WERI-Rb-1 (cell line): ENCODE measurements around the gene CALHM6.

Experiments used
- DNase-seq: peaks from one replicate; pipeline ENCODE4 v3.0.0-alpha.2; 2020
- H3K27ac ChIP-seq: fragments of 250-450 bp; sonication (Bioruptor Pico); 2 replicates; pipeline ENCODE4 v1.5.1; 2020; ENCODE audit warnings: mild to moderate bottlenecking, moderate library complexity
- H3K27me3 ChIP-seq: fragments of 250-450 bp; sonication (Bioruptor Pico); 2 replicates; pipeline ENCODE4 v1.5.1; 2021; ENCODE audit warnings: mild to moderate bottlenecking, low read depth, moderate library complexity; ENCODE audit not compliant: insufficient read depth, severe bottlenecking
- H3K36me3 ChIP-seq: fragments of 250-450 bp; sonication (Bioruptor Pico); 2 replicates; pipeline ENCODE4 v1.5.1; 2020; ENCODE audit warnings: mild to moderate bottlenecking, moderate library complexity
- H3K4me3 ChIP-seq: 2 replicates; pipeline ENCODE4 v1.5.1; 2011; ENCODE audit warnings: low read depth, mild to moderate bottlenecking, control low read depth, low read length
- H3K9me3 ChIP-seq: fragments of 250-450 bp; sonication (Bioruptor Pico); 2 replicates; pipeline ENCODE4 v1.5.1; 2021; ENCODE audit warnings: mild to moderate bottlenecking, moderate library complexity; ENCODE audit not compliant: severe bottlenecking
- TF ChIP-seq, protein P1 (sequence below): IDR thresholded peaks from 2 replicates; pipeline ENCODE4 v1.5.1; 2011; ENCODE audit warnings: low read depth, mild to moderate bottlenecking, control low read depth, inconsistent platforms, low read length

The CALHM6 gene

GRCh38 chr6:116420341-116420740 lies 40.8 kb upstream of the CALHM6 start:
- TF ChIP-seq, protein P1, sequence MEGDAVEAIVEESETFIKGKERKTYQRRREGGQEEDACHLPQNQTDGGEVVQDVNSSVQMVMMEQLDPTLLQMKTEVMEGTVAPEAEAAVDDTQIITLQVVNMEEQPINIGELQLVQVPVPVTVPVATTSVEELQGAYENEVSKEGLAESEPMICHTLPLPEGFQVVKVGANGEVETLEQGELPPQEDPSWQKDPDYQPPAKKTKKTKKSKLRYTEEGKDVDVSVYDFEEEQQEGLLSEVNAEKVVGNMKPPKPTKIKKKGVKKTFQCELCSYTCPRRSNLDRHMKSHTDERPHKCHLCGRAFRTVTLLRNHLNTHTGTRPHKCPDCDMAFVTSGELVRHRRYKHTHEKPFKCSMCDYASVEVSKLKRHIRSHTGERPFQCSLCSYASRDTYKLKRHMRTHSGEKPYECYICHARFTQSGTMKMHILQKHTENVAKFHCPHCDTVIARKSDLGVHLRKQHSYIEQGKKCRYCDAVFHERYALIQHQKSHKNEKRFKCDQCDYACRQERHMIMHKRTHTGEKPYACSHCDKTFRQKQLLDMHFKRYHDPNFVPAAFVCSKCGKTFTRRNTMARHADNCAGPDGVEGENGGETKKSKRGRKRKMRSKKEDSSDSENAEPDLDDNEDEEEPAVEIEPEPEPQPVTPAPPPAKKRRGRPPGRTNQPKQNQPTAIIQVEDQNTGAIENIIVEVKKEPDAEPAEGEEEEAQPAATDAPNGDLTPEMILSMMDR, result no peak
- Histone ChIP-seq H3K27ac (no peak overlapping the region), H3K27me3 (no peaks in the 10 kb centered on the region), H3K36me3 (no peaks in the 10 kb centered on the region), H3K9me3 (no peaks in the 10 kb centered on the region), H3K4me3 (no peak overlapping the region)
- DNase-seq, result no peak

- DNase-seq, result no peak
- no peak overlapping the region for H3K27ac ChIP-seq
- H3K4me3 ChIP-seq, result no peak overlapping the region
- no peaks in the 10 kb centered on the region for H3K36me3 ChIP-seq
- no peaks in the 10 kb centered on the region for H3K9me3 ChIP-seq
- no peaks in the 10 kb centered on the region for H3K27me3 ChIP-seq
- TF ChIP-seq, protein P1, result no peak
Observed at GRCh38 chr6:116422238-116422637, 38.9 kb upstream of the CALHM6 start.

DNA sequence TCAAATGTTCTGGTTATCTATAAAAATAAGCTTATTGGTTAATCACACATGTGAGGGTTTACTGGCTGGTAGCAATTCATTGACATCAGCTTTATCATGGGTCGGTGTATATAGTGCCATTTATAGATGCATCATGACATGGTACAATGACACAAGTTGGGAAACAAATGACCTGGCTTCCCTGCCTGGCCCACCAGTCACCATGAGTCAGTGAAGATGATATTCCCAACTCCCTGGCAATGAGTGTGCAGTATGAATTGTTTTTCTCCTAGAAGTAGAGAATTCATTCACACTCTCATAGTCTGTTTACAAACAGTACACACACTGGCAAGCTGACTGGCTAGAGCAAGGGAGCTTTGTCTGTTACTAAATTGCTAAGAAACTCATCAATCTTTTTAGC lies 37.2 kb upstream of the CALHM6 start:
- H3K9me3 ChIP-seq, result no peaks in the 10 kb centered on the region
- H3K27ac ChIP-seq, result no peak overlapping the region
- TF ChIP-seq, protein P1, result no peak
- no peaks in the 10 kb centered on the region for H3K36me3 ChIP-seq
- no peaks in the 10 kb centered on the region for H3K27me3 ChIP-seq
- H3K4me3 ChIP-seq, result no peak overlapping the region
- DNase-seq, result no peak

GRCh38 chr6:116426551-116426950 lies 34.6 kb upstream of the CALHM6 start:
- TF ChIP-seq, protein P1, result no peak

GRCh38 chr6:116429111-116429510 lies 32.1 kb upstream of the CALHM6 start:
- TF ChIP-seq, protein P1, result no peak
- H3K9me3 ChIP-seq, result no peaks in the 10 kb centered on the region
- H3K27me3 ChIP-seq, result no peaks in the 10 kb centered on the region
- no peak overlapping the region for H3K27ac ChIP-seq
- DNase-seq, result no peak
- H3K4me3 ChIP-seq, result no peak overlapping the region
- no peaks in the 10 kb centered on the region for H3K36me3 ChIP-seq

More at GRCh38 chr6:116426551-116426950, 34.6 kb upstream of the CALHM6 start:
- H3K9me3 ChIP-seq, result no peaks in the 10 kb centered on the region
- no peaks in the 10 kb centered on the region for H3K36me3 ChIP-seq
- no peak overlapping the region for H3K4me3 ChIP-seq
- H3K27ac ChIP-seq, result no peak overlapping the region
- no peaks in the 10 kb centered on the region for H3K27me3 ChIP-seq
- DNase-seq, result no peak

GRCh38 chr6:116430860-116431259 lies 30.3 kb upstream of the CALHM6 start:
- Histone ChIP-seq H3K4me3 (no peak overlapping the region), H3K27me3 (no peaks in the 10 kb centered on the region), H3K9me3 (no peaks in the 10 kb centered on the region), H3K36me3 (no peaks in the 10 kb centered on the region), H3K27ac (no peak overlapping the region)
- no peak for DNase-seq
- TF ChIP-seq, protein P1, result no peak
